Inferior parietal cortex (tissue), 1 donor: ENCODE data around the gene CRHR2.
"Not testable (repeated sequence)": the region's sequence is repeated elsewhere in the genome, so short reads cannot be mapped to it uniquely, and the experiment has no call there.

Source experiments
- DNase-seq: peaks from one replicate; pipeline ENCODE4 v3.0.0-alpha.2; 2016; ENCODE audit errors: extremely low spot score

The CRHR2 gene

GRCh38 chr7:30654296-30655090, 27.8 kb downstream of the CRHR2 start:
- DNase-seq: no peak

GRCh38 chr7:30652698-30653641, 29.3 kb downstream of the CRHR2 start:
- DNase-seq: no peak

GRCh38 chr7:30652132-30652531, 30.1 kb downstream of the CRHR2 start:
- DNase-seq: no peak

GRCh38 chr7:30650421-30650808, 31.8 kb downstream of the CRHR2 start:
- DNase-seq: no peak

GRCh38 chr7:30649717-30650420, 32.4 kb downstream of the CRHR2 start:
- no peak for DNase-seq

- no peak for DNase-seq
Observed at GRCh38 chr7:30648744-30649540, 33.3 kb downstream of the CRHR2 start.

- DNase-seq: no peak
Observed at GRCh38 chr7:30647589-30648364, 34.5 kb downstream of the CRHR2 start.

- no peak for DNase-seq
Observed at GRCh38 chr7:30646154-30646553, 36.1 kb downstream of the CRHR2 start.

- no peak for DNase-seq
Observed at GRCh38 chr7:30645661-30646060, 36.6 kb downstream of the CRHR2 start.

GRCh38 chr7:30644286-30644955, 37.8 kb downstream of the CRHR2 start:
- DNase-seq: no peak

- no peak for DNase-seq
Observed at GRCh38 chr7:30642789-30643188, 39.5 kb downstream of the CRHR2 start.

- DNase-seq: not testable (repeated sequence)
Observed at GRCh38 chr7:30642322-30642721, 39.9 kb downstream of the CRHR2 start.

GRCh38 chr7:30635798-30636197, 46.5 kb downstream of the CRHR2 start:
- DNase-seq: no peak

GRCh38 chr7:30634634-30635201, 47.5 kb downstream of the CRHR2 start:
- DNase-seq: no peak

GRCh38 chr7:30634193-30634626, 48.0 kb downstream of the CRHR2 start:
- DNase-seq: no peak

GRCh38 chr7:30633223-30633622, 49.0 kb downstream of the CRHR2 start:
- DNase-seq: no peak

GRCh38 chr7:30630986-30631385, 51.3 kb downstream of the CRHR2 start:
- no peak for DNase-seq

- no peak for DNase-seq
Observed at GRCh38 chr7:30627026-30627425, 55.2 kb downstream of the CRHR2 start.

- peak; percentile 25 for DNase-seq
Observed at GRCh38 chr7:30625283-30625682, 57.0 kb downstream of the CRHR2 start.

- DNase-seq: no peak
Observed at GRCh38 chr7:30618961-30619360, 63.3 kb downstream of the CRHR2 start.
